ENCODE data around the gene SMG6. TPM values are rescaled to one million over a fixed set of nuclear protein-coding genes. Genes with fewer than 3 reads are reported as not detected.

Gene SMG6
- total and polyA plus RNA-seq, 11 donors: 12.2 to 38.6 (median 22.1) TPM

DNA sequence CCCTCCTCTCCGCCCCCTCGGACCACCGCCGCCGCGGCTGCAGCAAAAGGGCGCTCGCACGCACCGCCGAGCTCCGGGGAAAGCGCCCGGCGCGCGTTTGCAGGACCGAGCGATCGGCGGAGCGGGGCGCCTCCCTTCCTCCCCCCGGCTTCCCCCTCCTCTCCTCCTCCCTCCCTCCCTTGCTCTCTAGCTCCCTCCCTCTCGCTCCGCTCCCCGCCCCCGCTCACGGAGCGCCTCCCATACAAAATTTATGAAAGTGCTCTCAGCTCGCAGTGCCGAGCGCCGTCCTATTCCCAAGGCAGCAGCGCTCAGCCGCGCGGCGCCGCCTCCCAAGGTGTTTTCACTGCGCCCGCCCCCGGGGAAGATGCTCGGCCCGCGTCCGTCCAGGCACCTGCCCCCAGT lies 278.4 kb downstream of the SMG6 start, which contains the start of gene RTN4RL1:
Gene RTN4RL1, minus strand, starts transcription at position 115 of the 402 bp plus-strand sequence. CDS start 469 bp downstream, outside the sequence.
- peaks cover 3 to 47% (median 29%) of the 10 kb centered on the region in 12 donors for H3K4me1 ChIP-seq
- intact Hi-C loops (cut with DNase I): loop anchor here in 5 of 10 donors (1.0 to 10.0 kb wide), 9 partner anchors 53 to 373 kb away; partner anchors contain the start of gene WDR81 (in 1 of the 5)
- H3K9me3 ChIP-seq: no peaks in the 10 kb centered on the region
- peak; percentile 64 to 82 (median 73) for DNase-seq
- WGBS, 4 donors: 0 to 1% (median 0%) methylated on average over 29 to 47 of the region's 47 CpGs
- H3K27me3 ChIP-seq: peaks cover 0 to 51% (median 0%) of the 10 kb centered on the region in 9 donors
- ATAC-seq: peak in 3 of 4 donors; percentile 12 to 67 (median 61)
- no peaks in the 10 kb centered on the region for H3K36me3 ChIP-seq
- H3K4me3 ChIP-seq: peak within 1 kb of the TSS; percentile 35 to 85 (median 62)
- H3K27ac ChIP-seq: peak within 1 kb of the TSS in 11 of 12 donors; percentile 39 to 88 (median 64)
- TF ChIP-seq, protein P1, sequence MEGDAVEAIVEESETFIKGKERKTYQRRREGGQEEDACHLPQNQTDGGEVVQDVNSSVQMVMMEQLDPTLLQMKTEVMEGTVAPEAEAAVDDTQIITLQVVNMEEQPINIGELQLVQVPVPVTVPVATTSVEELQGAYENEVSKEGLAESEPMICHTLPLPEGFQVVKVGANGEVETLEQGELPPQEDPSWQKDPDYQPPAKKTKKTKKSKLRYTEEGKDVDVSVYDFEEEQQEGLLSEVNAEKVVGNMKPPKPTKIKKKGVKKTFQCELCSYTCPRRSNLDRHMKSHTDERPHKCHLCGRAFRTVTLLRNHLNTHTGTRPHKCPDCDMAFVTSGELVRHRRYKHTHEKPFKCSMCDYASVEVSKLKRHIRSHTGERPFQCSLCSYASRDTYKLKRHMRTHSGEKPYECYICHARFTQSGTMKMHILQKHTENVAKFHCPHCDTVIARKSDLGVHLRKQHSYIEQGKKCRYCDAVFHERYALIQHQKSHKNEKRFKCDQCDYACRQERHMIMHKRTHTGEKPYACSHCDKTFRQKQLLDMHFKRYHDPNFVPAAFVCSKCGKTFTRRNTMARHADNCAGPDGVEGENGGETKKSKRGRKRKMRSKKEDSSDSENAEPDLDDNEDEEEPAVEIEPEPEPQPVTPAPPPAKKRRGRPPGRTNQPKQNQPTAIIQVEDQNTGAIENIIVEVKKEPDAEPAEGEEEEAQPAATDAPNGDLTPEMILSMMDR (IDR thresholded peaks at IDR 0.05): no peak
- TF ChIP-seq POLR2A (IDR thresholded peaks at IDR 0.05): no peak

DNA sequence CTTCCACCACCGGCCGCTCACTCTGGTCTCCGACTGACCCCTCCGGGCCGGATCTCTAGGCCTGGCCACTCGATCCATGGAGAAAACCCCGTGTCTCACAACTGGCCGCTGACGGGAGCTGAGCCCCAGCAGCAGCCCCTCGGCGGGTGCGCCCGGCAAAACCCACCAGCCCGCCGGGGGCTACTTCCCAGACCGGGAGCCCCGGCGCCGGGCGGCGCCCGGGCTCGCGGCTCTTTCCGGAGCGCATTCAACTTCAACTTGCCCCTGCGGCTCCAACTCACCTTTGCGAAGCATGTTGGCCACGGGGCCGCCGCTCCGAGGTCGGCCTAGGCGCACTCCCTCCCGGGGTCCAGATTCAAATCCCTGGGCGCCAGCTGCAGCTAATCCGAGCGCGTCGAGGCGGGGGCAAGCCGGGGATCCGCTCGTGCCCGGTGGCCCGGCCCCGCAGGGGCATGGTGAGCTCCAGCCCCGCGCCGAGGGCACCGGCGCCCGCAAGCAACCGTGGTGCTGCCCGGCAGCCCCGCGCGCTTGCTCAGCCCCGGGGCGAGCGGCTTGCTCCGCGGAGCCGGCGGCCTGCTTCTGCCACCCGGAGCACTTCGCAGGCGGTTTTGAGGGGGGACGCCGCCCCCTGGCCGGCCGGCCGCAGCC lies 278.9 kb downstream of the SMG6 start:
- peak in 1 of 4 donors; percentile 2 for ATAC-seq
- 1 to 4% (median 1%) methylated on average over 28 to 73 of the region's 73 CpGs for WGBS, 4 donors
- TF ChIP-seq, protein P1 (IDR thresholded peaks at IDR 0.05): no peak
- TF ChIP-seq POLR2A (IDR thresholded peaks at IDR 0.05): no peak
- H3K27ac ChIP-seq: peak overlapping the region in 5 of 12 donors; percentile 58 to 88 (median 76)
- no peaks in the 10 kb centered on the region for H3K9me3 ChIP-seq
- no peak for DNase-seq
- peak overlapping the region; percentile 35 to 85 (median 62) for H3K4me3 ChIP-seq
- no peaks in the 10 kb centered on the region for H3K36me3 ChIP-seq
- H3K27me3 ChIP-seq: peaks cover 0 to 50% (median 0%) of the 10 kb centered on the region in 9 donors
- peaks cover 3 to 46% (median 29%) of the 10 kb centered on the region in 12 donors for H3K4me1 ChIP-seq
- intact Hi-C loops (cut with DNase I): loop anchor here in 6 of 10 donors (1.0 to 10.0 kb wide), 9 partner anchors 52 to 372 kb away; partner anchors contain the start of gene WDR81 (in 1 of the 6)

DNA sequence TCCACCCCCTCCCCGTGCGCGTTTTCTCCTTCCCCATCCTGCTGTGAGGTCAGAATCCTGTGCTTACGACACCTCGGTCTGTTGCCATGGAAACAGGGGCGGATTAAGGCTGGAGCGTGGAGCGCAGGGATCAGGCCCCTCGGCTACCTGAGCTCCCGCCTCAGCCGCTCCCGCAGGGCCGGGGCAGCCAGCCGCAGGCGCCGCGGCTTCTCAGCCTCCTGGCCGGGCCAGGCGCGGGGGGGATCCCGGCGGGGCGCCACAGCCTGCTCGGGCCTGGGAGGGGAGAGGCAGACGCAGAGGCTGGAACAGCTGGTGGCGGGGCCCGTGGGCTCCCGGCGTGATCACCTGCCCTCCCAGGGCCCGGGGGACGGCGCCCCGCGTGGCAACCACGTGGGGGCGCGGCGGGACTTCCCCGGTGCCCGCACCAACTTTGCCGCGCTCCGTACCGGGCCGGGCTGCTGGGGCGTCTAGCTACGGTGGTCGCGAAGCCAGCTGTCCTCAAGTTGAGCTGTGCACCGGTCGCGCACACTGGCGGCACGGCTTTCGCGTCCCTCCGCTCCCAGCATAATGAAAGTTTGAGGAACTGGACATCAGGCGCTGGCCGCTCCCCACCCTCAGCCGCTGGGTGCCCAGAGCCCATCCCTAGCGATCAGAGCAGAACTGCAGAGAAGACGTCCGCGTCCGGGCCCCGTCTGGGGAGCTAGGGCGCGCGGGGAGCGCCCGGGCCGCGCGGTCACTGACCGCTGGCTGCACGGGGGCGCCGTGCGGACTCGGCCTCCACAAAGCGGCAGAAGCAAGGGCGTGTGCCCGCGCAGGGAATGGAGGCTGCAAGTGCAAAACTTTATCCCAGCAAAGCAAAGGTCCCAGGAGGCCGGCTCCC lies 279.7 kb downstream of the SMG6 start:
- 2 to 12% (median 4%) methylated on average over 27 to 85 of the region's 85 CpGs for WGBS, 4 donors
- Histone ChIP-seq H3K36me3 (no peaks in the 10 kb centered on the region), H3K27ac (peak overlapping the region in 2 of 12 donors; percentile 79 to 88), H3K4me3 (peak overlapping the region; percentile 35 to 85 (median 62)), H3K27me3 (peaks cover 0 to 47% (median 0%) of the 10 kb centered on the region in 9 donors), H3K9me3 (no peaks in the 10 kb centered on the region), H3K4me1 (peaks cover 3 to 43% (median 26%) of the 10 kb centered on the region in 12 donors)
- no peak for TF ChIP-seq POLR2A (IDR thresholded peaks at IDR 0.05)
- TF ChIP-seq, protein P1 (IDR thresholded peaks at IDR 0.05): peak in 1 of 12 donors; percentile 2
- peak in 2 of 4 donors; percentile 4 to 13 for ATAC-seq
- intact Hi-C loops (cut with DNase I): loop anchor here in 4 of 10 donors (2.0 to 10.0 kb wide), 5 partner anchors 52 to 369 kb away; partner anchors contain the start of gene WDR81 (in 1 of the 4)
- peak in 1 of 5 donors; percentile 57 for DNase-seq

Measured in heart left ventricle (tissue), 16 donors.